GM12878 (cell line): Measurements from ENCODE around the gene TRAF3IP3. TPM values are rescaled to one million over a fixed set of nuclear protein-coding genes. Genes with fewer than 3 reads are reported as not detected.

Source experiments
- BHLHE40 ChIP-seq, 2 experiments: fragments of 450-650 bp in 1 of 2; IDR thresholded peaks; 2 replicates each; pipeline ENCODE4 v1.6.1; 2011 to 2017; ENCODE audit warnings: low read depth in 2 of 2, borderline replicate concordance in 1 of 2, improper control_type of control experiment in 1 of 2, low read length in 1 of 2, mild to moderate bottlenecking in 1 of 2
- ETV6 ChIP-seq, 2 experiments: fragments of 450-650 bp in 1 of 2; IDR thresholded peaks in 1 of 2; conservative IDR thresholded peaks in 1 of 2; 2 replicates each; pipeline ENCODE4 v1.6.1; 2014; ENCODE audit warnings: antibody characterized with exemption in 1 of 2, borderline replicate concordance in 1 of 2, low read depth in 1 of 2, mild to moderate bottlenecking in 1 of 2, moderate library complexity in 1 of 2
- FOS ChIP-seq: IDR thresholded peaks from 3 replicates; pipeline ENCODE4 v1.6.1; 2011; ENCODE audit warnings: borderline replicate concordance; ENCODE audit not compliant: insufficient read length; ENCODE audit errors: extremely low read depth
- GATAD2B ChIP-seq: fragments of 450-650 bp; conservative IDR thresholded peaks from 2 replicates; pipeline ENCODE4 v1.6.1; 2017; ENCODE audit warnings: low read depth, mild to moderate bottlenecking, moderate library complexity
- MTA2 ChIP-seq: fragments of 450-650 bp; IDR thresholded peaks from 2 replicates; pipeline ENCODE4 v1.6.1; 2016; ENCODE audit warnings: low read depth, mild to moderate bottlenecking, moderate library complexity
- POLR2AphosphoS2 ChIP-seq: IDR thresholded peaks from 2 replicates; pipeline ENCODE4 v1.6.1; 2011; ENCODE audit warnings: low read depth, mild to moderate bottlenecking, low read length, improper control_type of control experiment, moderate library complexity
- POU2F2 ChIP-seq: IDR thresholded peaks from 3 replicates; pipeline ENCODE4 v1.6.1; 2011; ENCODE audit warnings: low read depth, mild to moderate bottlenecking, low read length, borderline replicate concordance
- SIN3A ChIP-seq: IDR thresholded peaks from 2 replicates; pipeline ENCODE4 v1.6.1; 2012; ENCODE audit warnings: low read depth, low read length, improper control_type of control experiment
- WRNIP1 ChIP-seq: IDR thresholded peaks from 2 replicates; pipeline ENCODE4 v1.6.1; 2011; ENCODE audit warnings: low read depth, low read length, improper control_type of control experiment, borderline replicate concordance
- polyA plus RNA-seq, 11 experiments: library from polyadenylated mRNA; depleted of rRNA in 4 of 11; unstranded in 6 of 11; stranded (reverse) in 5 of 11; fragments of >200 nt; fragmentation: Nextera tagmentation in 4 of 11; fragmentation: Illumina TruSeq in 1 of 11; extraction: Ambion mirVana in 4 of 11; extraction: Trizol in 1 of 11; gene quantifications; 1 replicate in 1 of 11; 2 replicates in 10 of 11; pipeline versions ENCODE4 v1.2.1 to v1.2.3, GENCODE V29; 2011 to 2016; ENCODE audit warnings: inconsistent platforms in 2 of 11, missing spikeins in 2 of 11, low read depth in 1 of 11
- total RNA-seq, 4 experiments: library from RNA; depleted of rRNA in 3 of 4; stranded (reverse); fragments of >200 nt in 3 of 4; fragmentation: Illumina TruSeq in 1 of 4; extraction: Trizol in 1 of 4; gene quantifications; 2 replicates each; pipeline versions ENCODE4 v1.2.1 to v1.2.3, GENCODE V29; 2013 to 2021
- TF ChIP-seq, protein P1 (sequence below): fragments of 450-650 bp; formaldehyde crosslinking; IDR thresholded peaks from 2 replicates; pipeline ENCODE4 v1.4.0; 2022; ENCODE audit warnings: mild to moderate bottlenecking, moderate library complexity
- TF ChIP-seq, protein P2 (sequence below): fragments of 450-650 bp; IDR thresholded peaks from 2 replicates; pipeline ENCODE4 v1.6.1; 2018; ENCODE audit warnings: mild to moderate bottlenecking, low read depth, moderate library complexity; ENCODE audit not compliant: partially characterized antibody
- TF ChIP-seq, protein P3 (sequence below): fragments of 450-650 bp; IDR thresholded peaks from 2 replicates; pipeline ENCODE4 v1.6.1; 2016; ENCODE audit warnings: mild to moderate bottlenecking, moderate library complexity, borderline replicate concordance
- TF ChIP-seq, protein P4 (sequence below): fragments of 450-650 bp; IDR thresholded peaks from 2 replicates; pipeline ENCODE4 v1.6.1; 2016; ENCODE audit warnings: mild to moderate bottlenecking
- TF ChIP-seq, protein P5 (sequence below): IDR thresholded peaks from 2 replicates; pipeline ENCODE4 v1.6.1; 2012; ENCODE audit warnings: low read length, inconsistent platforms

Gene TRAF3IP3
- total and polyA plus RNA-seq, 10 of the 15 experiments (the other 5 are each of a cell fraction or from before 2014, with no cell fraction given) = 61.6 to 121 (median 96.5) TPM

DNA sequence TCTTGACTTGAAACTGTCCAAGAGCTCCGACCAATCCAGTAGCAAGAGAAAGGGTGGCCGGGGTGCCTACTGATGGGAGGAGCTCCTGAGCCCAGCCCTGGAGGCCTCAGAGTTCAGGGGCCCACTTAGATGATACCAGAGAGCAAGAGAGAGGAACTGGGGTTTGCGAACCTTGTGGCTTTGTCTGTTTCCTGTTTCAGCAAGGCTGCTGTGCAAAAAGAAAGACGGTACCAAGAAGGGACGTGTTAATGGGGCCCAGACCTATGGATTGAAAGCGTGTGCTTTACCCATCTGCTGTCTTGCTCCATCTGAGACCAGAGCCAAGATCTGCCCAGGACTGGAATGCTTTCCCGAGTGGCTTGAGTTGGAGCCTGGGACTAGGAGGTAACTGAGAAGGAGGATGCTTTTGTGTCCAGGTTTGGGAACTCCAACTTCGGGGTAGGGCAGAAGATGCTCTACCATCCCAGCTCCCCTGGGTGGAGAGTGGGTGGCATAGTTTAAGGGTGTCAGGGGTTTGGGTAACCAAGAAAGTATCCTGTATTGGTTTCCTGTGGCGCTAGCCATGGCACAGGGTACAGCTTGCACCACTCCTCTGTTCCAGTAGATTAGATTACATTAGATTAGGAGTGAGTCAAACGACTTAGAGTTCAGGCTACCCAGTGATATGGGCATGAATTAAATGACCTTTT is at the start of gene TRAF3IP3 (continued):
- TF ChIP-seq BHLHE40 (IDR thresholded peaks at IDR 0.05; ENCODE audit: borderline replicate concordance in 1 of 2, low read depth in 2 of 2, low read length in 1 of 2) (0 out of 4 replicates have a peak, but pooled peaks of 1 of the 2 experiments have one; percentile 19), POLR2AphosphoS2 (no peak), WRNIP1 (peak; percentile 37; the same call in 1 of the 2 replicates), GATAD2B (peak; percentile 22; the same call in 1 of the 2 replicates), ETV6 (conservative IDR thresholded peaks at IDR 0.05 in 1 of 2, IDR thresholded peaks at IDR 0.05 in 1 of 2; ENCODE audit: borderline replicate concordance in 1 of 2, low read depth in 1 of 2) (peak in 1 of 2 experiments; percentile 97; a peak in 2 of 4 replicates), FOS (no peak), POU2F2 (0 out of 3 replicates have a peak, but pooled peaks have one; percentile 23), MTA2 (peak; percentile 55), SIN3A (no peak)
- TF ChIP-seq, protein P1, sequence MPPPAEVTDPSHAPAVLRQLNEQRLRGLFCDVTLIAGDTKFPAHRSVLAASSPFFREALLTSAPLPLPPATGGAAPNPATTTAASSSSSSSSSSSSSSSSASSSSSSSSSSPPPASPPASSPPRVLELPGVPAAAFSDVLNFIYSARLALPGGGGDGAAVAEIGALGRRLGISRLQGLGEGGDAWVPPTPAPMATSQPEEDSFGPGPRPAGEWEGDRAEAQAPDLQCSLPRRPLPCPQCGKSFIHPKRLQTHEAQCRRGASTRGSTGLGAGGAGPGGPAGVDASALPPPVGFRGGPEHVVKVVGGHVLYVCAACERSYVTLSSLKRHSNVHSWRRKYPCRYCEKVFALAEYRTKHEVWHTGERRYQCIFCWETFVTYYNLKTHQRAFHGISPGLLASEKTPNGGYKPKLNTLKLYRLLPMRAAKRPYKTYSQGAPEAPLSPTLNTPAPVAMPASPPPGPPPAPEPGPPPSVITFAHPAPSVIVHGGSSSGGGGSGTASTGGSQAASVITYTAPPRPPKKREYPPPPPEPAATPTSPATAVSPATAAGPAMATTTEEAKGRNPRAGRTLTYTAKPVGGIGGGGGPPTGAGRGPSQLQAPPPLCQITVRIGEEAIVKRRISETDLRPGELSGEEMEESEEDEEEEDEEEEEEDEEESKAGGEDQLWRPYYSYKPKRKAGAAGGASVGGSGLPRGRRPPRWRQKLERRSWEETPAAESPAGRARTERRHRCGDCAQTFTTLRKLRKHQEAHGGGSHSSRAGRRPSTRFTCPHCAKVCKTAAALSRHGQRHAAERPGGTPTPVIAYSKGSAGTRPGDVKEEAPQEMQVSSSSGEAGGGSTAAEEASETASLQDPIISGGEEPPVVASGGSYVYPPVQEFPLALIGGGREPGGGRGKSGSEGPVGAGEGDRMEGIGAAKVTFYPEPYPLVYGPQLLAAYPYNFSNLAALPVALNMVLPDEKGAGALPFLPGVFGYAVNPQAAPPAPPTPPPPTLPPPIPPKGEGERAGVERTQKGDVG (CRISPR knock-in tag) = no peak
- TF ChIP-seq, protein P2, sequence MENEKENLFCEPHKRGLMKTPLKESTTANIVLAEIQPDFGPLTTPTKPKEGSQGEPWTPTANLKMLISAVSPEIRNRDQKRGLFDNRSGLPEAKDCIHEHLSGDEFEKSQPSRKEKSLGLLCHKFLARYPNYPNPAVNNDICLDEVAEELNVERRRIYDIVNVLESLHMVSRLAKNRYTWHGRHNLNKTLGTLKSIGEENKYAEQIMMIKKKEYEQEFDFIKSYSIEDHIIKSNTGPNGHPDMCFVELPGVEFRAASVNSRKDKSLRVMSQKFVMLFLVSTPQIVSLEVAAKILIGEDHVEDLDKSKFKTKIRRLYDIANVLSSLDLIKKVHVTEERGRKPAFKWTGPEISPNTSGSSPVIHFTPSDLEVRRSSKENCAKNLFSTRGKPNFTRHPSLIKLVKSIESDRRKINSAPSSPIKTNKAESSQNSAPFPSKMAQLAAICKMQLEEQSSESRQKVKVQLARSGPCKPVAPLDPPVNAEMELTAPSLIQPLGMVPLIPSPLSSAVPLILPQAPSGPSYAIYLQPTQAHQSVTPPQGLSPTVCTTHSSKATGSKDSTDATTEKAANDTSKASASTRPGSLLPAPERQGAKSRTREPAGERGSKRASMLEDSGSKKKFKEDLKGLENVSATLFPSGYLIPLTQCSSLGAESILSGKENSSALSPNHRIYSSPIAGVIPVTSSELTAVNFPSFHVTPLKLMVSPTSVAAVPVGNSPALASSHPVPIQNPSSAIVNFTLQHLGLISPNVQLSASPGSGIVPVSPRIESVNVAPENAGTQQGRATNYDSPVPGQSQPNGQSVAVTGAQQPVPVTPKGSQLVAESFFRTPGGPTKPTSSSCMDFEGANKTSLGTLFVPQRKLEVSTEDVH = no peak
- TF ChIP-seq, protein P3, sequence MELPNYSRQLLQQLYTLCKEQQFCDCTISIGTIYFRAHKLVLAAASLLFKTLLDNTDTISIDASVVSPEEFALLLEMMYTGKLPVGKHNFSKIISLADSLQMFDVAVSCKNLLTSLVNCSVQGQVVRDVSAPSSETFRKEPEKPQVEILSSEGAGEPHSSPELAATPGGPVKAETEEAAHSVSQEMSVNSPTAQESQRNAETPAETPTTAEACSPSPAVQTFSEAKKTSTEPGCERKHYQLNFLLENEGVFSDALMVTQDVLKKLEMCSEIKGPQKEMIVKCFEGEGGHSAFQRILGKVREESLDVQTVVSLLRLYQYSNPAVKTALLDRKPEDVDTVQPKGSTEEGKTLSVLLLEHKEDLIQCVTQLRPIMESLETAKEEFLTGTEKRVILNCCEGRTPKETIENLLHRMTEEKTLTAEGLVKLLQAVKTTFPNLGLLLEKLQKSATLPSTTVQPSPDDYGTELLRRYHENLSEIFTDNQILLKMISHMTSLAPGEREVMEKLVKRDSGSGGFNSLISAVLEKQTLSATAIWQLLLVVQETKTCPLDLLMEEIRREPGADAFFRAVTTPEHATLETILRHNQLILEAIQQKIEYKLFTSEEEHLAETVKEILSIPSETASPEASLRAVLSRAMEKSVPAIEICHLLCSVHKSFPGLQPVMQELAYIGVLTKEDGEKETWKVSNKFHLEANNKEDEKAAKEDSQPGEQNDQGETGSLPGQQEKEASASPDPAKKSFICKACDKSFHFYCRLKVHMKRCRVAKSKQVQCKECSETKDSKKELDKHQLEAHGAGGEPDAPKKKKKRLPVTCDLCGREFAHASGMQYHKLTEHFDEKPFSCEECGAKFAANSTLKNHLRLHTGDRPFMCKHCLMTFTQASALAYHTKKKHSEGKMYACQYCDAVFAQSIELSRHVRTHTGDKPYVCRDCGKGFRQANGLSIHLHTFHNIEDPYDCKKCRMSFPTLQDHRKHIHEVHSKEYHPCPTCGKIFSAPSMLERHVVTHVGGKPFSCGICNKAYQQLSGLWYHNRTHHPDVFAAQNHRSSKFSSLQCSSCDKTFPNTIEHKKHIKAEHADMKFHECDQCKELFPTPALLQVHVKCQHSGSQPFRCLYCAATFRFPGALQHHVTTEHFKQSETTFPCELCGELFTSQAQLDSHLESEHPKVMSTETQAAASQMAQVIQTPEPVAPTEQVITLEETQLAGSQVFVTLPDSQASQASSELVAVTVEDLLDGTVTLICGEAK = 0 out of 2 replicates have a peak, but pooled peaks have one; percentile 11
- TF ChIP-seq, protein P4, sequence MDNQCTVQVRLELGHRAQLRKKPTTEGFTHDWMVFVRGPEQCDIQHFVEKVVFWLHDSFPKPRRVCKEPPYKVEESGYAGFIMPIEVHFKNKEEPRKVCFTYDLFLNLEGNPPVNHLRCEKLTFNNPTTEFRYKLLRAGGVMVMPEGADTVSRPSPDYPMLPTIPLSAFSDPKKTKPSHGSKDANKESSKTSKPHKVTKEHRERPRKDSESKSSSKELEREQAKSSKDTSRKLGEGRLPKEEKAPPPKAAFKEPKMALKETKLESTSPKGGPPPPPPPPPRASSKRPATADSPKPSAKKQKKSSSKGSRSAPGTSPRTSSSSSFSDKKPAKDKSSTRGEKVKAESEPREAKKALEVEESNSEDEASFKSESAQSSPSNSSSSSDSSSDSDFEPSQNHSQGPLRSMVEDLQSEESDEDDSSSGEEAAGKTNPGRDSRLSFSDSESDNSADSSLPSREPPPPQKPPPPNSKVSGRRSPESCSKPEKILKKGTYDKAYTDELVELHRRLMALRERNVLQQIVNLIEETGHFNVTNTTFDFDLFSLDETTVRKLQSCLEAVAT = peak; percentile 99
- TF ChIP-seq, protein P5, sequence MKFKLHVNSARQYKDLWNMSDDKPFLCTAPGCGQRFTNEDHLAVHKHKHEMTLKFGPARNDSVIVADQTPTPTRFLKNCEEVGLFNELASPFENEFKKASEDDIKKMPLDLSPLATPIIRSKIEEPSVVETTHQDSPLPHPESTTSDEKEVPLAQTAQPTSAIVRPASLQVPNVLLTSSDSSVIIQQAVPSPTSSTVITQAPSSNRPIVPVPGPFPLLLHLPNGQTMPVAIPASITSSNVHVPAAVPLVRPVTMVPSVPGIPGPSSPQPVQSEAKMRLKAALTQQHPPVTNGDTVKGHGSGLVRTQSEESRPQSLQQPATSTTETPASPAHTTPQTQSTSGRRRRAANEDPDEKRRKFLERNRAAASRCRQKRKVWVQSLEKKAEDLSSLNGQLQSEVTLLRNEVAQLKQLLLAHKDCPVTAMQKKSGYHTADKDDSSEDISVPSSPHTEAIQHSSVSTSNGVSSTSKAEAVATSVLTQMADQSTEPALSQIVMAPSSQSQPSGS = no peak
